ENCODE results near the gene GPR137B. TPM values are rescaled to one million over a fixed set of nuclear protein-coding genes. Genes with fewer than 3 reads are reported as not detected.

GPR137B gene
- total and polyA plus RNA-seq, 5 donors: 21.3 to 73.3 (median 26.3) TPM

DNA sequence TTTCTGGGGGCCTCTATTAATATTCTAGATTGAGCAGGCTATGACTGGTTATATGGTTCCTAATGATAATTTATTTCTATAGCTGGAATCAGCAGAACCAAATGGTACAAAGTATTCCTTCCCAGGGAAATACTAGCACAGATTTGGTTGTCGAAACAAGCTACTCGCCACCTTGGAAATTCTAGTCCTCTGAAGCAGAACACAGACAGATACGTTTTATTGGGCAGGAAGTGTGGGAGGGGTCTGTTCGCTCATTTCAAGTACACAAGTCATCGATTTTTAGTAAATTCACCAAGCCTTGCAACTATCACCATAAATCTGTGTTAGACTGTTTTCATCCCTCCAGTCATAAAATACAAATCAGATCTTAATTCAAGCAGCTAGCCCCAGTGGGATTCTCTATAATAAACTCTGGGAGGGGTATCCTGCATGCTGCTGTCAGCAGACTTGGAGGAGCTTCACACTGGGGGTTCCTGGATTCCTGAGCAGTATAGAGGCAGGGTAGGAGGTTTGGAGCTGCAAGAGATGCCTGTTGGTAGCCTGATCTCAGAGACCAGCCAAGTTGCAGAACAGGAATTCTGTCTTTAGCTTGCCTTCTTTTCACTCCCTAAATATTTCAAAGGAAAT, 9.8 kb upstream of the GPR137B start:
- no peaks in the 10 kb centered on the region for H3K4me1 ChIP-seq (ENCODE audit: control insufficient read depth, insufficient read depth, low read length)
- no peak overlapping the region for H3K4me3 ChIP-seq (ENCODE audit: low read length)
- H3K27me3 ChIP-seq (ENCODE audit: control insufficient read depth, insufficient read depth): no peaks in the 10 kb centered on the region
- 78% methylated on average over 5 of the region's 5 CpGs for WGBS
- intact Hi-C loops (cut with DNase I): no loop called here
- DNase-seq: no peak
- no peak for ATAC-seq
- H3K27ac ChIP-seq (ENCODE audit: low read length): no peak overlapping the region
- no peaks in the 10 kb centered on the region for H3K9me3 ChIP-seq (ENCODE audit: control insufficient read depth, low read length)

DNA sequence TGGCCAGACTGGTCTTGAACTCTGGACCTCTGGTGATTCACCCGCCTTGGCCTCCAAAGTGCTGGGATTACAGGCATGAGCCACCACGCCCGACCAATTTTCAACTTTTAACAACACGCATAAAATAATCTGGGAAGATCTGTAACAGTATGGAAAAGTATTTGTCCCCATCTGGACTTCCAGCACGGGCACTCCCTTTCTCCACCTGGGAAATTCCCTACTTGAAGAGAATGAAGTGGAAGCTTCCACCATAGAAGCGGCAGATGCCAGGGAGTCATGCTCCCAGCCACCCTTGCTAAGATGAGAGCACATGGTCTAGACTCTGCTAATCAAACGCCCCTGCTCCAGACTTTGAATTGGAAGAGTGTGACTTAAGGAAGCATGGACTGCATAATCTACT, 9.0 kb upstream of the GPR137B start:
- no peak for ATAC-seq
- no peaks in the 10 kb centered on the region for H3K27me3 ChIP-seq (ENCODE audit: control insufficient read depth, insufficient read depth)
- no peaks in the 10 kb centered on the region for H3K9me3 ChIP-seq (ENCODE audit: control insufficient read depth, low read length)
- no peak overlapping the region for H3K27ac ChIP-seq (ENCODE audit: low read length)
- H3K4me3 ChIP-seq (ENCODE audit: low read length): no peak overlapping the region
- 85% methylated on average over 7 of the region's 7 CpGs for WGBS
- intact Hi-C loops (cut with DNase I): no loop called here
- H3K4me1 ChIP-seq (ENCODE audit: control insufficient read depth, insufficient read depth, low read length): no peaks in the 10 kb centered on the region
- DNase-seq: no peak

DNA sequence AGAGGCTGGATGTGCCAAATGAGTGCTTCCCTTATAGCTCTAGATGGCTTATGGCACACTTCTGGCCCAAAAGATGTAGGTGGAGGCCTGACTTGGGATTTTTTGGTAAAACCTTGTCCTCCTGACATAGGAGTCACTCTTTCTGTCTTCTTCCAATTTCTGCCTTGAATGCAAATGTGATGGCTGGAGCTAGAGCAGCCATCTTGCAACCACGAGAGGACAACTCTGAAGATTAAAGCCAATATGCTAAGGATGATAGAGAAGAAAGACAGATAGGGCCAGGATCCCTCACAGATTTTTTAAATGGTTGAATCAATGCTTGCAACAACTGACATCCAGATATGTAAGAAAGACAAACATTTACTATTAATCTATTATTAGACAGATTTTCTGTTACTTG, 8.5 kb upstream of the GPR137B start:
- no peak for ATAC-seq
- WGBS: 87% methylated on average over 1 of the region's 1 CpG
- H3K27ac ChIP-seq (ENCODE audit: low read length): no peak overlapping the region
- H3K4me3 ChIP-seq (ENCODE audit: low read length): no peak overlapping the region
- H3K9me3 ChIP-seq (ENCODE audit: control insufficient read depth, low read length): no peaks in the 10 kb centered on the region
- H3K4me1 ChIP-seq (ENCODE audit: control insufficient read depth, insufficient read depth, low read length): no peaks in the 10 kb centered on the region
- DNase-seq: no peak
- intact Hi-C loops (cut with DNase I): no loop called here
- H3K27me3 ChIP-seq (ENCODE audit: control insufficient read depth, insufficient read depth): no peaks in the 10 kb centered on the region

DNA sequence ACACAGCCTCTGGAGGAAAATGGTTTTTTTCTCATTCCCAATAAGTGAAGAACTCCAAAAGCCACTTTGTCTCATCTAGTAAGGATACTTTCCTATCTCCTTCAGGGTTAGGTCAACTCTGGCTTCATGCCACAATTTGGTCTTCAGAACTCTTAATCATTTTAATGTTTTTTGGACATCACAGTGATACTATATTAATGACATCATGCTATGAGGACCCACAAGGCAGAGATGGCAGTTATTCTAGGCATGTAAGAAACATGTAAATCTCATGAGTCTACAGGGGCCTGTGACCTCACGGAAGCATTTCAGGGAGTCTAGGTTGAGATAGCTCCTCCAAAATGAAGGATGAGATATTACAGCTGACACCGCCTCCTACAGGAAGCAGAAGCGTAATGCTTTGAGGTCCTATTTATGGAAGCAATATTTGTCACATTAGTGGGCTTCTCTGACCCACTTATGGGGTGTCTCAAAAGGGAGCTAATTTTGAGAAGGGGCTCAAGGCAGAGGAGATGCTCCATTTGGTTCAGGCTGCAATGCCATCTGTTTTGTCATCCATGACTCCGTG, 5.0 kb upstream of the GPR137B start:
- no peaks in the 10 kb centered on the region for H3K4me1 ChIP-seq (ENCODE audit: control insufficient read depth, insufficient read depth, low read length)
- H3K9me3 ChIP-seq (ENCODE audit: control insufficient read depth, low read length): no peaks in the 10 kb centered on the region
- intact Hi-C loops (cut with DNase I): no loop called here
- no peak for ATAC-seq
- no peak overlapping the region for H3K27ac ChIP-seq (ENCODE audit: low read length)
- H3K27me3 ChIP-seq (ENCODE audit: control insufficient read depth, insufficient read depth): no peaks in the 10 kb centered on the region
- DNase-seq: no peak
- H3K4me3 ChIP-seq (ENCODE audit: low read length): no peak overlapping the region
- 85% methylated on average over 4 of the region's 4 CpGs for WGBS

DNA sequence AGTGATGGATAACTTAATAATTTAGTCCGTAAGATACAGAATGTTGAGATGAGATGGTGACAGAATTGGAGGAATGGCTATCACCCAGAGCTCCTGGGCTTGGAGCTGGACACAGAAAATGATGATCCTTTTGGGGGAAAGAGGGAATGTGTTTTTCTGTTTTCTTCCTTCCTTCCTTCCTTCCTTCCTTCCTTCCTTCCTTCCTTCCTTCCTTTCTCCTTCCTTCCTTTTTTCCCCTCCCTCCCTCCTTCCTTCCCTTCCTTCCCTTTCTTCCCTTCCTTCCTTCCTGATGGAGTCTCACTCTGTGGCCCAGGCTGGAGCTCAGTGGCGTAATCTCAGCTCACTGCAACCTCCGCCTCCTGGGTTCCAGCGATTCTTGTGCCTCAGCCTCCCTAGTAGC, 2.8 kb upstream of the GPR137B start:
- Histone ChIP-seq H3K27me3 (ENCODE audit: control insufficient read depth, insufficient read depth) (no peaks in the 10 kb centered on the region), H3K4me1 (ENCODE audit: control insufficient read depth, insufficient read depth, low read length) (no peaks in the 10 kb centered on the region), H3K4me3 (ENCODE audit: low read length) (no peak overlapping the region), H3K9me3 (ENCODE audit: control insufficient read depth, low read length) (no peaks in the 10 kb centered on the region), H3K27ac (ENCODE audit: low read length) (no peak overlapping the region)
- ATAC-seq (no peak), DNase-seq (no peak)
- intact Hi-C loops (cut with DNase I): no loop called here
- WGBS: 88% methylated on average over 4 of the region's 4 CpGs

DNA sequence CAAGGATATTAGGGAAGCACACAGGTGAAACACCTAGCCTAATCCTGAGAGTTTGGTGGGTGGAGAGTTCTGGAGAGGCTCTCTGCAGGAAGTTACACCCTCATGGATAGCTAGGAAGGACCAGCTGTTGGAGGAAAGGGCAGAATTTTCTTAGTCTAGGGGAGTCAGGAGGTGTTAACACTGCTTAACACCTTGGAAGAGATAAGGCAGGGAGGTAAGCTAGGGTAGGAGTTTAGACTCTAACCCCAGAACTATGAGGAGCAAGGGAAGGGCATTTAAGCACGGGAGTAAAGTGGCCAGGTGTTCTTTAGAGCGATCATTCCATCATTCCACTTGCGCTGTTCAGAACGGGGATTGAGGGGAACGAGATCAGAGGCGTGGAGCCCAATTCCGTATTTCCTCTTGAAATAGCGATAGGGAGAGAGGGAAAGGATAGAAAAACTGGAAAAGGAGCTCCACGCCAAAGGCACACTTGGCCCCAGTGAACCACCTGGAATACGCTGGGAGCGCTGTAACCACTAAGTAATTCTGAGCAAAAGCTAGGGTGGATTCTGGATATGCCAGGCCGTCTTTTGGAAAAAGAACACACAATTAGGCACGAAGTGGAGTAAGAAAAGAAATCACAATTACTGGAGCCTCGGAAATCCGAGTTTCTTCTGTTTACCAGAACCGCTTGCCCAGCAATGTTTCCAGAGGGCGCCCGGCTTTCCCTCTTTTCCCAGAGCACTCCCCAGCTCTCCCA, 1.5 kb upstream of the GPR137B start:
- H3K27ac ChIP-seq (ENCODE audit: low read length): no peak overlapping the region
- H3K9me3 ChIP-seq (ENCODE audit: control insufficient read depth, low read length): no peaks in the 10 kb centered on the region
- peak overlapping the region; percentile 82 for H3K4me3 ChIP-seq (ENCODE audit: low read length)
- intact Hi-C loops (cut with DNase I): no loop called here
- H3K4me1 ChIP-seq (ENCODE audit: control insufficient read depth, insufficient read depth, low read length): peaks cover 3% of the 10 kb centered on the region
- DNase-seq (no peak), ATAC-seq (no peak)
- H3K27me3 ChIP-seq (ENCODE audit: control insufficient read depth, insufficient read depth): no peaks in the 10 kb centered on the region
- WGBS: 16% methylated on average over 18 of the region's 18 CpGs

DNA sequence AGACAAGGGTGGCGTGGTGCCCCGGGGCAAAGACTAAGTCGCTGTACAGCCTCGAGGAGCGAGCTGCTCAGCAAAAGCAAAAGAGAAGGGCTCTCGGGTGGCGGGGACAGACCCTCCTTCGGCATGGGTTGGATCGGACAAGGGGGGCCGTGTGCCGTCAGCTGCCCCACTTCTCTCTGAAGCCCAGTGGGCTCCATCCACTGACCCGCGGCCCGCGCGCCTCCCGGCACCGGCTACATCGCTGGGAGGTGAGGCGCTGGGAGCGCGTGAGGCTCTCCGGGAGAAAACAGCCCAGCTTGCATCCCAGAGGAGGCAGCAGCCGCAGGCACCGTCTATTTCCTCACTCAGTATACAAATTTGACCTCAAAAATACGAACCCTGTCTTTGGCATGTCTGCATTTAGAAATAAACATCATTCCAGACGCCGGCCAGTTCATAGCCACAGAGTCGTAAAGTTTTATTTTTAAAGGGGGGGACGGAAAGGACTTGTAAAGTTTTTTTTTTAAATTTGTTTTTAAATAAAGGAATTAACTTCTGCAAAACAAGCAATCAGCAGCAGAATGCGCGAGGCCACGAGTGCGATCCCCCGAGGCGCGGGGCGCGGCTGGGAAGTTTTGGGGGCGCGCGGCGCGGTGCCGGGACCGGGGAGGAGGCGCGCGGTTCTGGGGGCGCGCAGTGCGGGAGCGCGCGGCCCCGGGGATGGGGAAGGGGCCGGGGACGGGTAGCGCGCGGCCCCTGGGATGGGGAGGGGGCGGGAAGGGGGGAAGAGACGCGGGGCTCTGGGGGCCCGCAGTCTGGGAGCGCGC, 689 bp upstream of the GPR137B start:
- WGBS: under 1% methylated on average over 67 of the region's 67 CpGs
- H3K27me3 ChIP-seq (ENCODE audit: control insufficient read depth, insufficient read depth): no peaks in the 10 kb centered on the region
- peak overlapping the region; percentile 82 for H3K4me3 ChIP-seq (ENCODE audit: low read length)
- intact Hi-C loops (cut with DNase I): no loop called here
- DNase-seq: peak in 2 of 3 donors; percentile 68 to 80
- peak; percentile 53 to 58 for ATAC-seq
- H3K9me3 ChIP-seq (ENCODE audit: control insufficient read depth, low read length): no peaks in the 10 kb centered on the region
- no peak overlapping the region for H3K27ac ChIP-seq (ENCODE audit: low read length)
- peaks cover 3% of the 10 kb centered on the region for H3K4me1 ChIP-seq (ENCODE audit: control insufficient read depth, insufficient read depth, low read length)

DNA sequence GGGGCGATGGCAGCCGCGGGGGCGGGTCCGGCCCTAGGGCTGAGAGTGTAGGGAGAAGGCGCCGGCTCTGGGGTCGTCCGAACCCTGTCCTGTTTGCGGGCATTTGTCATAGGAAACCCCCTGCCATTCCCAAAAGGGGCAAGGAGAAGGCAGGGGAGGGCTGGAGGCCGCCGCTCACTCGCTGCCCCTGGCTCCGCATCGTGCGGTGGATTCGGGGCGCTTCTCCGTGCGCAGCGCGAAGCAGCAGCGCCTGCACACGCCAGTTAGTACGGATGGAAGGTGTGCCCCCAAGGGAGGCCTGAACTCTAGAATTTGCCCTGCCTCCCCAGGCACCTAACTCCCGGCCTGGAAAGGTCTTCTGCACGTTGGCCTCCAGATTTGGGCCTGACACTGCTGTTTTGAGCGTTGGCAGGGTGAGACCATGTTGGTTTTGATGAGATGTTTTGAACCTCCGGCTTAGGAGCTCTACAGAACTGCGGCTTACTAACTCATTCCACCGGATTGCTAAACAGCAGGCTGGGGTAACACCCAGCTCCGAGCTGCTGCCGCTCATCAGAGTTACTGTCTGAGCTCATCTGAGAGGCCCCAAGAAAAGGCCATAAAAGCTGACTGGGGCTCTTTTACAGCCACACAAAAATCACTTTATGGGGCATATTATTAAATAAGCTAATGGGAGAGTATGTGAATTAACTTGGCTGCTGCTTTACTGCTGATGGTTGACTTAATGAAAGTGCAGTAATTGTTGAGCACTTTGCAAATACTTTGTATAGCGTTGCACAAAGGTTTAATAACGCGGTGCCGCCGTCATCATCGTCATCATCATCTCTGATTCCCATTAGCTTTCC, 987 bp downstream of the GPR137B start:
- 15% methylated on average over 39 of the region's 39 CpGs for WGBS
- intact Hi-C loops (cut with DNase I): no loop called here
- peak overlapping the region; percentile 40 for H3K27ac ChIP-seq (ENCODE audit: low read length)
- H3K4me3 ChIP-seq (ENCODE audit: low read length): peak overlapping the region; percentile 82
- DNase-seq (peak in 1 of 3 donors; percentile 39), ATAC-seq (peak; percentile 48 to 49)
- no peaks in the 10 kb centered on the region for H3K27me3 ChIP-seq (ENCODE audit: control insufficient read depth, insufficient read depth)
- peaks cover 7% of the 10 kb centered on the region for H3K4me1 ChIP-seq (ENCODE audit: control insufficient read depth, insufficient read depth, low read length)
- no peaks in the 10 kb centered on the region for H3K9me3 ChIP-seq (ENCODE audit: control insufficient read depth, low read length)

DNA sequence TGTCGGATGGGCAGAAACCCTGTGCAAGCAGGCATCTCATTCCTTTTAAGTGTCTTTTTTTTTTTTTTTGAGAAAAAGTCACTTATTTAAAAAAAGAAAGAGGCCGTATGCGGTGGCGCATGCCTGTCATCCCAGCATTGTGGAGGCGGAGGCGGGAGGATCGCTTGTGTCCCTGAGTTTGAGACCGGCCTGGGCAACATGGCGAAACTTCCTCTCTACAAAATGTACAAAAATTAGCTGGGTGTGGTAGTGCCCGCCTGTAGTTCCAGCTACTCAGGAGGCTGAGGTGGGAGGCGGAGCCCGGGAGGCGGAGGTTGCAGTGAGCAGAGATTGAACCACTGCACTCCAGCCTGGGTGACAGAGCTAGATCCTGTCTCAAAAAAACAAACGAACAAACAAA, 1.7 kb downstream of the GPR137B start:
- intact Hi-C loops (cut with DNase I): no loop called here
- H3K27ac ChIP-seq (ENCODE audit: low read length): no peak overlapping the region

DNA sequence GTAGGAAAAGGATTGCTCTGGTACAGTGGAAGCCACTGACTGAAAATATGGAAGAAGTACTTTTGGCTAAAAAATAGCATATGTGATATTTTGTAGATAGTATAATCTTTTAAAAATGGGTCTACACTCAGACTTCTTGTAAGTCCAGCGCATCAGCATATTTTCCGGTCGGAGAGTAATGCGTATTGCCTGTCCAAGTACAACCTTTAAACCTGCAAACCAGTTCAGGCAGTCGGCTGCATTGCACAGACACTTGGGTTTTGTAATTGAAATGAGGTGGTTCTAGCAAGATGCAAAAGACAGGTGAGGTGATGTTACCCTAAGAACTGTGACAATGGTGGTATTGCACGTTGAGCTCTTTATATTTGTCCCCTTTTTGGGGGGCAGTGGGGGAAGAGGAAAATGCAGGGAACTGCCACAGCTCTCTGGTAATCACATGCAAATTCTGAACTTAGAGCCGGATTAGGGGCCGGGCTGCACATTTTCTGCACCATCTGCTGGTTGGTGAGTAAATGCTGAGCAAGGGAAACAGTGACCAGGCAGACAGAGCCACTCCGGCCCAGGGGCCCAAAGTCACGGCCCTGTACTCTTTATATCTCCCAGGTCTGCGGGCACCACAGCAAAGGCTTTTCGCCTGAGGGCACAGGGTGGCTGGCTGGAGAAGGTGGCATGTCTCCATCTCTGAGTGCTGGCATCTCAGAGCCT, 2.3 kb downstream of the GPR137B start:
- intact Hi-C loops (cut with DNase I): no loop called here
- H3K27ac ChIP-seq (ENCODE audit: low read length): peak overlapping the region; percentile 43
- ATAC-seq (peak in 1 of 2 donors; percentile 15), DNase-seq (peak in 1 of 3 donors; percentile 78)
- no peak overlapping the region for H3K4me3 ChIP-seq (ENCODE audit: low read length)
- no peaks in the 10 kb centered on the region for H3K27me3 ChIP-seq (ENCODE audit: control insufficient read depth, insufficient read depth)
- H3K4me1 ChIP-seq (ENCODE audit: control insufficient read depth, insufficient read depth, low read length): peaks cover 9% of the 10 kb centered on the region
- no peaks in the 10 kb centered on the region for H3K9me3 ChIP-seq (ENCODE audit: control insufficient read depth, low read length)
- WGBS: 68% methylated on average over 12 of the region's 12 CpGs

More for the DNA sequence above, 1.7 kb downstream of the GPR137B start:
- Histone ChIP-seq H3K4me1 (ENCODE audit: control insufficient read depth, insufficient read depth, low read length) (peaks cover 9% of the 10 kb centered on the region), H3K4me3 (ENCODE audit: low read length) (peak overlapping the region; percentile 82), H3K9me3 (ENCODE audit: control insufficient read depth, low read length) (no peaks in the 10 kb centered on the region), H3K27me3 (ENCODE audit: control insufficient read depth, insufficient read depth) (no peaks in the 10 kb centered on the region)
- ATAC-seq (no peak), DNase-seq (peak in 1 of 3 donors; percentile 54)
- 92% methylated on average over 14 of the region's 14 CpGs for WGBS

Data from right cardiac atrium (tissue), 5 donors.